ENCODE measurements around the gene SLC17A5. TPM values are rescaled to one million over a fixed set of nuclear protein-coding genes. Genes with fewer than 3 reads are reported as not detected.

Gene SLC17A5
- total RNA-seq, 1 donor from 2014 or later, result 6.3 TPM

Other genes with a start within 250 kb of the SLC17A5 start
- gene CGAS, start 201.7 kb downstream of the SLC17A5 start, total RNA-seq, result 52.5 and 56.2 TPM in 2 replicates
- gene MTO1, start 192.3 kb downstream of the SLC17A5 start, total RNA-seq, result 43.7 and 44.6 TPM in 2 replicates
- 7,103 and 7,206 TPM in 2 replicates for gene EEF1A1, start 133.0 kb downstream of the SLC17A5 start, total RNA-seq
- 11.0 and 11.5 TPM in 2 replicates for gene CD109, start 42.2 kb upstream of the SLC17A5 start, total RNA-seq